GM12878 (cell line): ENCODE results near the gene MGAT1. TPM values are rescaled to one million over a fixed set of nuclear protein-coding genes. Genes with fewer than 3 reads are reported as not detected.

Experiments
- ASH2L ChIP-seq: fragments of 300-600, 200-600 bp; sonication (generic); IDR thresholded peaks from 2 replicates; pipeline ENCODE4 v1.6.1; 2017; ENCODE audit warnings: low read depth, mild to moderate bottlenecking, borderline replicate concordance
- BCL11A ChIP-seq: IDR thresholded peaks from 2 replicates; pipeline ENCODE4 v1.6.1; 2011; ENCODE audit warnings: low read depth, low read length
- ESRRA ChIP-seq: IDR thresholded peaks from 2 replicates; pipeline ENCODE4 v1.6.1; 2012; ENCODE audit warnings: mild to moderate bottlenecking, low read length, improper control_type of control experiment
- FOXK2 ChIP-seq: fragments of 450-650 bp; IDR thresholded peaks from 2 replicates; pipeline ENCODE4 v1.6.1; 2017; ENCODE audit warnings: mild to moderate bottlenecking, moderate library complexity
- MEF2B ChIP-seq: fragments of 450-650 bp; IDR thresholded peaks from 2 replicates; pipeline ENCODE4 v1.6.1; 2018; ENCODE audit warnings: mild to moderate bottlenecking, moderate library complexity; ENCODE audit not compliant: partially characterized antibody, poor library complexity, severe bottlenecking
- NBN ChIP-seq: fragments of 450-650 bp; IDR thresholded peaks from 2 replicates; pipeline ENCODE4 v1.6.1; 2016
- NFXL1 ChIP-seq: fragments of 450-650 bp; IDR thresholded peaks from 2 replicates; pipeline ENCODE4 v1.6.1; 2017; ENCODE audit warnings: antibody characterized with exemption, mild to moderate bottlenecking, borderline replicate concordance
- NFYB ChIP-seq: IDR thresholded peaks from 2 replicates; pipeline ENCODE4 v1.6.1; 2011; ENCODE audit warnings: low read depth, mild to moderate bottlenecking, low read length, improper control_type of control experiment, moderate library complexity; ENCODE audit not compliant: insufficient read depth
- NR2C1 ChIP-seq: fragments of 450-650 bp; IDR thresholded peaks from 2 replicates; pipeline ENCODE4 v1.6.1; 2017; ENCODE audit warnings: antibody characterized with exemption, mild to moderate bottlenecking, moderate library complexity
- POLR2A ChIP-seq: IDR thresholded peaks from 2 replicates; pipeline ENCODE4 v1.6.1; 2011; ENCODE audit warnings: low read depth, mild to moderate bottlenecking, low read length
- POU2F2 ChIP-seq: IDR thresholded peaks from 3 replicates; pipeline ENCODE4 v1.6.1; 2011; ENCODE audit warnings: low read depth, mild to moderate bottlenecking, low read length, borderline replicate concordance
- SMAD1 ChIP-seq: fragments of 450-650 bp; IDR thresholded peaks from 2 replicates; pipeline ENCODE4 v1.6.1; 2018; ENCODE audit warnings: mild to moderate bottlenecking, low read depth; ENCODE audit not compliant: partially characterized antibody
- SUZ12 ChIP-seq: fragments of 200-600 bp; sonication (generic); IDR thresholded peaks from one replicate; pipeline ENCODE4 v1.6.1; 2018; ENCODE audit warnings: antibody characterized with exemption, mild to moderate bottlenecking; ENCODE audit not compliant: unreplicated experiment
- YY1 ChIP-seq: IDR thresholded peaks from 2 replicates; pipeline ENCODE4 v1.6.1; 2011; ENCODE audit warnings: low read depth, mild to moderate bottlenecking, low read length
- ZNF207 ChIP-seq: fragments of 450-650 bp; IDR thresholded peaks from 2 replicates; pipeline ENCODE4 v1.6.1; 2014; ENCODE audit warnings: antibody characterized with exemption, mild to moderate bottlenecking, borderline replicate concordance
- ZNF217 ChIP-seq: fragments of 450-650 bp; IDR thresholded peaks from 2 replicates; pipeline ENCODE4 v1.6.1; 2017; ENCODE audit warnings: antibody characterized with exemption, mild to moderate bottlenecking
- ZNF274 ChIP-seq: IDR thresholded peaks from one replicate; pipeline ENCODE4 v1.8.0; 2011; ENCODE audit not compliant: insufficient read length, insufficient read depth
- ZNF384 ChIP-seq: IDR thresholded peaks from 2 replicates; pipeline ENCODE4 v1.6.1; 2012; ENCODE audit warnings: low read depth, mild to moderate bottlenecking, low read length, improper control_type of control experiment, borderline replicate concordance
- ZSCAN29 ChIP-seq: fragments of 450-650 bp; IDR thresholded peaks from 2 replicates; pipeline ENCODE4 v1.6.1; 2017; ENCODE audit warnings: mild to moderate bottlenecking, moderate library complexity
- polyA plus RNA-seq, 11 experiments: library from polyadenylated mRNA; depleted of rRNA in 4 of 11; unstranded in 6 of 11; stranded (reverse) in 5 of 11; fragments of >200 nt; fragmentation: Nextera tagmentation in 4 of 11; fragmentation: Illumina TruSeq in 1 of 11; extraction: Ambion mirVana in 4 of 11; extraction: Trizol in 1 of 11; gene quantifications; 1 replicate in 1 of 11; 2 replicates in 10 of 11; pipeline versions ENCODE4 v1.2.1 to v1.2.3, GENCODE V29; 2011 to 2016; ENCODE audit warnings: inconsistent platforms in 2 of 11, missing spikeins in 2 of 11, low read depth in 1 of 11
- total RNA-seq, 4 experiments: library from RNA; depleted of rRNA in 3 of 4; stranded (reverse); fragments of >200 nt in 3 of 4; fragmentation: Illumina TruSeq in 1 of 4; extraction: Trizol in 1 of 4; gene quantifications; 2 replicates each; pipeline versions ENCODE4 v1.2.1 to v1.2.3, GENCODE V29; 2013 to 2021
- TF ChIP-seq, protein P1 (sequence below): IDR thresholded peaks from 2 replicates; pipeline ENCODE4 v1.6.1; 2012; ENCODE audit warnings: mild to moderate bottlenecking, low read depth, low read length
- TF ChIP-seq, protein P2 (sequence below): IDR thresholded peaks from 2 replicates; pipeline ENCODE4 v1.6.1; 2011; ENCODE audit warnings: borderline replicate concordance, low read depth, mild to moderate bottlenecking, moderate library complexity, mixed read lengths, low read length; ENCODE audit not compliant: insufficient read depth; ENCODE audit errors: extremely low read length
- TF ChIP-seq, protein P3 (sequence below): fragments of 450-650 bp; IDR thresholded peaks from 2 replicates; pipeline ENCODE4 v1.6.1; 2016; ENCODE audit warnings: mild to moderate bottlenecking
- TF ChIP-seq, protein P4 (sequence below): IDR thresholded peaks from 2 replicates; pipeline ENCODE4 v1.6.1; 2011; ENCODE audit warnings: borderline replicate concordance, low read depth, mild to moderate bottlenecking, moderate library complexity, low read length; ENCODE audit not compliant: insufficient read depth, poor library complexity, severe bottlenecking

MGAT1 gene
- total and polyA plus RNA-seq, 10 of the 15 experiments (the other 5 are each of a cell fraction or from before 2014, with no cell fraction given) = 3.1 to 88.4 (median 62.7) TPM

DNA sequence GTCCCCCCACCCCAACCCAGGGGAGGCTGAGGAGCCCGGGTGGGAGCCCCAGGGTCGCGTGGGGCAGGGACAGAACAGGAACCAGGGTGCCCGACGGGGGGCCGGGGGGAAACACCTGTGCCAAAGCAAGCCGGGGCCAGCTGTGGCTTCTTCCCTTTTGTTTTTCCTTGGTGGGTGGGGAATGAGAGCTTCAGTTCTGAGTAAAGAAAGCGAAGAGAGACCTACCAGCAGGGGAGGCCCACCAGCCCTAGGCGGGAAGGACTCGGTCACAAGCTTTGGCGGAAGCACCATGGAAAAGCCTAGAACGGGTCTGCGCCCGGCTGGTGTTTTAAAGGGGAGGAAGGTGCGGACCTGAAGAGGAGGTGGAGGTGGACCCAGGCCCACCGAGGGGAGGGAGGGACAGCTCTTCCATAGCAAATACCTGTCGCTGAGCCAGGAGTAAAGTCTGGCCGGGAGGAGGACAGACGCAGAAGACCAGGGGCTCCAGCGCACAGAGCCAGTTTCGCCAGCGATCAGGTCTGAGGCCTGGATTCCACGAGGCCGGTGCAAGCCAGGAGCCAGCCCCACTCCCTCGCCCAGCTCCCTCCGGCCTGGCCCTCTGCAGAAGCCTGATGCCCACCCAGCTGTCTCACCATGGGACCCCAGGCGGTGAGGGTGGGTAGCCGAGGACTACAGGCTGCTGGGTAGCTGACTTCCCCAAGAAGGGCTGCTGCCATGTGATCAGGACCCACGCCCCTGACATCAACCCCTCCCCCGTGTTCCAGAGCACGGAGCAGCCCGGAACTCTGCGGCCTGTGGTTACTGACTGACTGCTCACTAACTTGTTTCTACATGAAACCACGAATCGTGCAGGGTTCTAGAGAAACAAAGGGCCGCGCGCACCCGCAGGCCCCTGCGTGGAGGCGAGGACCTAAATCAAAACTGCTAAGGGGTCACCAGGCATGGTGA lies 849 bp upstream of the MGAT1 start (continued):
- TF ChIP-seq, protein P1, sequence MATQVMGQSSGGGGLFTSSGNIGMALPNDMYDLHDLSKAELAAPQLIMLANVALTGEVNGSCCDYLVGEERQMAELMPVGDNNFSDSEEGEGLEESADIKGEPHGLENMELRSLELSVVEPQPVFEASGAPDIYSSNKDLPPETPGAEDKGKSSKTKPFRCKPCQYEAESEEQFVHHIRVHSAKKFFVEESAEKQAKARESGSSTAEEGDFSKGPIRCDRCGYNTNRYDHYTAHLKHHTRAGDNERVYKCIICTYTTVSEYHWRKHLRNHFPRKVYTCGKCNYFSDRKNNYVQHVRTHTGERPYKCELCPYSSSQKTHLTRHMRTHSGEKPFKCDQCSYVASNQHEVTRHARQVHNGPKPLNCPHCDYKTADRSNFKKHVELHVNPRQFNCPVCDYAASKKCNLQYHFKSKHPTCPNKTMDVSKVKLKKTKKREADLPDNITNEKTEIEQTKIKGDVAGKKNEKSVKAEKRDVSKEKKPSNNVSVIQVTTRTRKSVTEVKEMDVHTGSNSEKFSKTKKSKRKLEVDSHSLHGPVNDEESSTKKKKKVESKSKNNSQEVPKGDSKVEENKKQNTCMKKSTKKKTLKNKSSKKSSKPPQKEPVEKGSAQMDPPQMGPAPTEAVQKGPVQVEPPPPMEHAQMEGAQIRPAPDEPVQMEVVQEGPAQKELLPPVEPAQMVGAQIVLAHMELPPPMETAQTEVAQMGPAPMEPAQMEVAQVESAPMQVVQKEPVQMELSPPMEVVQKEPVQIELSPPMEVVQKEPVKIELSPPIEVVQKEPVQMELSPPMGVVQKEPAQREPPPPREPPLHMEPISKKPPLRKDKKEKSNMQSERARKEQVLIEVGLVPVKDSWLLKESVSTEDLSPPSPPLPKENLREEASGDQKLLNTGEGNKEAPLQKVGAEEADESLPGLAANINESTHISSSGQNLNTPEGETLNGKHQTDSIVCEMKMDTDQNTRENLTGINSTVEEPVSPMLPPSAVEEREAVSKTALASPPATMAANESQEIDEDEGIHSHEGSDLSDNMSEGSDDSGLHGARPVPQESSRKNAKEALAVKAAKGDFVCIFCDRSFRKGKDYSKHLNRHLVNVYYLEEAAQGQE = no peak
- TF ChIP-seq ZNF274 (no peak), SMAD1 (no peak), ASH2L (peak; percentile 58; the same call in 1 of the 2 replicates), NBN (peak; percentile 78), POLR2A (peak; percentile 75), ZNF217 (no peak), POU2F2 (peak; percentile 60; the same call in 2 of the 3 replicates), MEF2B (peak; percentile 51), FOXK2 (peak; percentile 68; the same call in 1 of the 2 replicates), NFYB (no peak), ZNF384 (no peak), ESRRA (no peak), NFXL1 (no peak), NR2C1 (no peak), YY1 (peak; percentile 6; the same call in 1 of the 2 replicates), SUZ12 (no peak), ZNF207 (no peak), BCL11A (peak; percentile 69; the same call in 1 of the 2 replicates), ZSCAN29 (no peak)
- TF ChIP-seq, protein P2, sequence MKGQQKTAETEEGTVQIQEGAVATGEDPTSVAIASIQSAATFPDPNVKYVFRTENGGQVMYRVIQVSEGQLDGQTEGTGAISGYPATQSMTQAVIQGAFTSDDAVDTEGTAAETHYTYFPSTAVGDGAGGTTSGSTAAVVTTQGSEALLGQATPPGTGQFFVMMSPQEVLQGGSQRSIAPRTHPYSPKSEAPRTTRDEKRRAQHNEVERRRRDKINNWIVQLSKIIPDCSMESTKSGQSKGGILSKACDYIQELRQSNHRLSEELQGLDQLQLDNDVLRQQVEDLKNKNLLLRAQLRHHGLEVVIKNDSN = peak; percentile 77
- TF ChIP-seq, protein P3, sequence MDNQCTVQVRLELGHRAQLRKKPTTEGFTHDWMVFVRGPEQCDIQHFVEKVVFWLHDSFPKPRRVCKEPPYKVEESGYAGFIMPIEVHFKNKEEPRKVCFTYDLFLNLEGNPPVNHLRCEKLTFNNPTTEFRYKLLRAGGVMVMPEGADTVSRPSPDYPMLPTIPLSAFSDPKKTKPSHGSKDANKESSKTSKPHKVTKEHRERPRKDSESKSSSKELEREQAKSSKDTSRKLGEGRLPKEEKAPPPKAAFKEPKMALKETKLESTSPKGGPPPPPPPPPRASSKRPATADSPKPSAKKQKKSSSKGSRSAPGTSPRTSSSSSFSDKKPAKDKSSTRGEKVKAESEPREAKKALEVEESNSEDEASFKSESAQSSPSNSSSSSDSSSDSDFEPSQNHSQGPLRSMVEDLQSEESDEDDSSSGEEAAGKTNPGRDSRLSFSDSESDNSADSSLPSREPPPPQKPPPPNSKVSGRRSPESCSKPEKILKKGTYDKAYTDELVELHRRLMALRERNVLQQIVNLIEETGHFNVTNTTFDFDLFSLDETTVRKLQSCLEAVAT = peak; percentile 80; the same call in 1 of the 2 replicates
- TF ChIP-seq, protein P4, sequence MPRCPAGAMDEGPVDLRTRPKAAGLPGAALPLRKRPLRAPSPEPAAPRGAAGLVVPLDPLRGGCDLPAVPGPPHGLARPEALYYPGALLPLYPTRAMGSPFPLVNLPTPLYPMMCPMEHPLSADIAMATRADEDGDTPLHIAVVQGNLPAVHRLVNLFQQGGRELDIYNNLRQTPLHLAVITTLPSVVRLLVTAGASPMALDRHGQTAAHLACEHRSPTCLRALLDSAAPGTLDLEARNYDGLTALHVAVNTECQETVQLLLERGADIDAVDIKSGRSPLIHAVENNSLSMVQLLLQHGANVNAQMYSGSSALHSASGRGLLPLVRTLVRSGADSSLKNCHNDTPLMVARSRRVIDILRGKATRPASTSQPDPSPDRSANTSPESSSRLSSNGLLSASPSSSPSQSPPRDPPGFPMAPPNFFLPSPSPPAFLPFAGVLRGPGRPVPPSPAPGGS = no peak
